ENCODE data around the gene HOXD11. TPM values are rescaled to one million over a fixed set of nuclear protein-coding genes. Genes with fewer than 3 reads are reported as not detected.

Gene HOXD11
- total RNA-seq, 4 donors from 2014 or later: not detected

- Histone ChIP-seq H3K4me3 (peak within 1 kb of the TSS; percentile 19 to 54), H3K27ac (peak within 1 kb of the TSS in 3 of 4 donors; percentile 1 to 58 (median 35)), H3K27me3 (peaks cover 100% of the 10 kb centered on the region), H3K9me3 (no peaks in the 10 kb centered on the region), H3K36me3 (no peaks in the 10 kb centered on the region), H3K4me1 (peaks cover 0 to 36% (median 14%) of the 10 kb centered on the region in 3 donors)
- 0% methylated on average over 8 of the region's 84 CpGs; no CpG with 5 or more reads in 1 of the 2 donors for WGBS, 2 donors (ENCODE audit: low coverage in 1 of 2)
- peak in 1 of 2 donors; percentile 3 for TF ChIP-seq POLR2A (IDR thresholded peaks at IDR 0.05)
- no peak for TF ChIP-seq POLR2AphosphoS5 (IDR thresholded peaks at IDR 0.05)
- ATAC-seq: peak; percentile 56
These were observed 15.8 kb downstream of the HOXD11 start, which contains the start of gene HOXD9 for GRCh38 chr2:176122683-176123410. Gene HOXD9 (plus strand): TSS chr2:176122719. CDS start chr2:176122769, 50 bp downstream.

GRCh38 chr2:176123411-176124109, 16.5 kb downstream of the HOXD11 start:
- ATAC-seq: no peak
- H3K27ac ChIP-seq: no peak overlapping the region
- no peak for TF ChIP-seq POLR2A (IDR thresholded peaks at IDR 0.05)
- no peak for TF ChIP-seq EP300 (IDR thresholded peaks at IDR 0.05)

DNA sequence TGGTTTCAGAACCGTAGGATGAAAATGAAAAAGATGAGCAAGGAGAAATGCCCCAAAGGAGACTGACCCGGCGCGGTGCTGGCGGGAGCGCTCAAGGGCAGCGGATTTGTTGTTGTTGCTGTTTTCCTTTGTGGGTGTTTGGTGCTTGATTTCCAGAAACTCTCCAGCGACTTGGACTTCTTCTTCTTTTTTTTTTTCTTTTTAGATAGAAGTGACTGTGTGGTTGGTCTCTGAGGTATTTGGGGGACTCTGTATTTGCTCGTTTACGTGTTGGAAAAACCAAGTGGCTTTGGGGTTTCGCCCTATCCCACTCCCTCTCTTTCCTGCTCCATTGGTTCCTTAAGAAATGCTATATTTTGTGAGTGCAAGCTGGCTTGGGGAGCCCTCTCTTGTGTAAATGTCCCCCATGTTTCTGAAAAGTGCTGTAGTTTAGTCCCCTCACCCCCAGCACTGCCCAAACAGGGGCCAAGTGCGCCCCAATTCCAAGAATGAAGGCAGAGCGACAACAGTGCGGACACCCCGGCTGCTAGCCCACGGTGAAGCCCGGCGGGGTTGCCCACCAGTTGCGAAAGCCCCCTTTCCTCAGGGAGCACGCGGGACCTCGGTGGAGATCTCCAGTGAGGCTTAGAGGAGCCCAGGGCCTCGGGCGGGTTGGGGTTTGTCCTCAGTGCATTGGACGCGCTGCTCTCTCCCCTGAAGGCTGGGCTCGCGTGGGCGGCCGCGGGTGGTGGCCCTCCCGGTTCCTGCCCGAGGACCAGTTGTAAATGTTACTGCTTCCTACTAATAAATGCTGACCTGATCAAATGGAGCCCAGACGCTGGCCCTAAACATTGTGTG, 17.2 kb downstream of the HOXD11 start:
- H3K27me3 ChIP-seq: peaks cover 100% of the 10 kb centered on the region
- H3K4me3 ChIP-seq: peak overlapping the region in 1 of 2 donors; percentile 54
- no peak for TF ChIP-seq POLR2A (IDR thresholded peaks at IDR 0.05)
- TF ChIP-seq, protein P1, sequence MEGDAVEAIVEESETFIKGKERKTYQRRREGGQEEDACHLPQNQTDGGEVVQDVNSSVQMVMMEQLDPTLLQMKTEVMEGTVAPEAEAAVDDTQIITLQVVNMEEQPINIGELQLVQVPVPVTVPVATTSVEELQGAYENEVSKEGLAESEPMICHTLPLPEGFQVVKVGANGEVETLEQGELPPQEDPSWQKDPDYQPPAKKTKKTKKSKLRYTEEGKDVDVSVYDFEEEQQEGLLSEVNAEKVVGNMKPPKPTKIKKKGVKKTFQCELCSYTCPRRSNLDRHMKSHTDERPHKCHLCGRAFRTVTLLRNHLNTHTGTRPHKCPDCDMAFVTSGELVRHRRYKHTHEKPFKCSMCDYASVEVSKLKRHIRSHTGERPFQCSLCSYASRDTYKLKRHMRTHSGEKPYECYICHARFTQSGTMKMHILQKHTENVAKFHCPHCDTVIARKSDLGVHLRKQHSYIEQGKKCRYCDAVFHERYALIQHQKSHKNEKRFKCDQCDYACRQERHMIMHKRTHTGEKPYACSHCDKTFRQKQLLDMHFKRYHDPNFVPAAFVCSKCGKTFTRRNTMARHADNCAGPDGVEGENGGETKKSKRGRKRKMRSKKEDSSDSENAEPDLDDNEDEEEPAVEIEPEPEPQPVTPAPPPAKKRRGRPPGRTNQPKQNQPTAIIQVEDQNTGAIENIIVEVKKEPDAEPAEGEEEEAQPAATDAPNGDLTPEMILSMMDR (IDR thresholded peaks at IDR 0.05): no peak
- TF ChIP-seq POLR2AphosphoS5 (IDR thresholded peaks at IDR 0.05): no peak
- no peak for TF ChIP-seq EP300 (IDR thresholded peaks at IDR 0.05)

More at GRCh38 chr2:176123411-176124109, 16.5 kb downstream of the HOXD11 start:
- WGBS, 2 donors (ENCODE audit: low coverage in 1 of 2): 6 to 10% methylated on average over 15 to 20 of the region's 40 CpGs
- peaks cover 100% of the 10 kb centered on the region for H3K27me3 ChIP-seq
- H3K4me1 ChIP-seq: peaks cover 0 to 43% (median 14%) of the 10 kb centered on the region in 3 donors
- H3K9me3 ChIP-seq: no peaks in the 10 kb centered on the region
- H3K4me3 ChIP-seq: peak overlapping the region in 1 of 2 donors; percentile 54
- H3K36me3 ChIP-seq: no peaks in the 10 kb centered on the region

GRCh38 chr2:176124947-176125771, 18.1 kb downstream of the HOXD11 start:
- no peak overlapping the region for H3K27ac ChIP-seq

More for the DNA sequence above, 17.2 kb downstream of the HOXD11 start:
- no peak for ATAC-seq
- H3K9me3 ChIP-seq: no peaks in the 10 kb centered on the region
- no peak overlapping the region for H3K27ac ChIP-seq
- 17 to 20% methylated on average over 12 to 13 of the region's 34 CpGs for WGBS, 2 donors (ENCODE audit: low coverage in 1 of 2)
- no peaks in the 10 kb centered on the region for H3K36me3 ChIP-seq
- H3K4me1 ChIP-seq: peaks cover 0 to 51% (median 15%) of the 10 kb centered on the region in 3 donors

DNA sequence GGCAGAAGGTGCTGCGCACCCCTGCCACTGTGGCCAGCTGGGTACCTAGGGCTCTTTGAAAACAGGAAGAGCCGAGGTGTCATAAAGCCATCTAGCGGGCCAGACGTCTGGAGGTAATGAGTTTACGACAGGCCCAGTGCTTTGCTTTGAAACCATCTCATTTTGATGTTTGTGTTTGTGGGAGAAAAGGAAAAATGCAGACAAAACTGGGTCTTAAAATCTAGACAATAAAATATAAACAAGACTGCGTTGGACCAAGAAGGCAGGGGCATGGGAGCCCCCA, 18.6 kb downstream of the HOXD11 start:
- TF ChIP-seq, protein P1 (IDR thresholded peaks at IDR 0.05): no peak
- TF ChIP-seq EP300 (IDR thresholded peaks at IDR 0.05) (no peak), POLR2A (IDR thresholded peaks at IDR 0.05) (no peak), POLR2AphosphoS5 (IDR thresholded peaks at IDR 0.05) (no peak)
- no peak overlapping the region for H3K4me3 ChIP-seq
- no peaks in the 10 kb centered on the region for H3K9me3 ChIP-seq
- peaks cover 0 to 65% (median 22%) of the 10 kb centered on the region in 3 donors for H3K4me1 ChIP-seq
- no peak overlapping the region for H3K27ac ChIP-seq
- H3K27me3 ChIP-seq: peaks cover 100% of the 10 kb centered on the region
- 13 to 27% methylated on average over 3 to 6 of the region's 6 CpGs for WGBS, 2 donors (ENCODE audit: low coverage in 1 of 2)
- H3K36me3 ChIP-seq: no peaks in the 10 kb centered on the region
- ATAC-seq: no peak

More at GRCh38 chr2:176124947-176125771, 18.1 kb downstream of the HOXD11 start:
- no peak for ATAC-seq
- WGBS, 2 donors (ENCODE audit: low coverage in 1 of 2): 0 to 21% methylated on average over 2 to 3 of the region's 9 CpGs
- no peaks in the 10 kb centered on the region for H3K9me3 ChIP-seq
- peaks cover 100% of the 10 kb centered on the region for H3K27me3 ChIP-seq
- no peaks in the 10 kb centered on the region for H3K36me3 ChIP-seq
- peaks cover 0 to 59% (median 19%) of the 10 kb centered on the region in 3 donors for H3K4me1 ChIP-seq
- no peak overlapping the region for H3K4me3 ChIP-seq
- TF ChIP-seq, protein P1 (IDR thresholded peaks at IDR 0.05): no peak
- TF ChIP-seq EP300 (IDR thresholded peaks at IDR 0.05) (no peak), POLR2A (IDR thresholded peaks at IDR 0.05) (no peak), POLR2AphosphoS5 (IDR thresholded peaks at IDR 0.05) (no peak)
